HG03342 (cell line): Measurements from ENCODE around the gene ATXN7.
A peak's percentile ranks its signal among the peaks of the same experiment; 100 is the strongest.

Experiments used
- ATAC-seq: cut with Tn5 transposase; IDR thresholded peaks from one replicate; pipeline ENCODE4 v1.9.1; 2021; ENCODE audit warnings: mild to moderate bottlenecking, moderate library complexity; ENCODE audit not compliant: unreplicated experiment

ATXN7 gene

DNA sequence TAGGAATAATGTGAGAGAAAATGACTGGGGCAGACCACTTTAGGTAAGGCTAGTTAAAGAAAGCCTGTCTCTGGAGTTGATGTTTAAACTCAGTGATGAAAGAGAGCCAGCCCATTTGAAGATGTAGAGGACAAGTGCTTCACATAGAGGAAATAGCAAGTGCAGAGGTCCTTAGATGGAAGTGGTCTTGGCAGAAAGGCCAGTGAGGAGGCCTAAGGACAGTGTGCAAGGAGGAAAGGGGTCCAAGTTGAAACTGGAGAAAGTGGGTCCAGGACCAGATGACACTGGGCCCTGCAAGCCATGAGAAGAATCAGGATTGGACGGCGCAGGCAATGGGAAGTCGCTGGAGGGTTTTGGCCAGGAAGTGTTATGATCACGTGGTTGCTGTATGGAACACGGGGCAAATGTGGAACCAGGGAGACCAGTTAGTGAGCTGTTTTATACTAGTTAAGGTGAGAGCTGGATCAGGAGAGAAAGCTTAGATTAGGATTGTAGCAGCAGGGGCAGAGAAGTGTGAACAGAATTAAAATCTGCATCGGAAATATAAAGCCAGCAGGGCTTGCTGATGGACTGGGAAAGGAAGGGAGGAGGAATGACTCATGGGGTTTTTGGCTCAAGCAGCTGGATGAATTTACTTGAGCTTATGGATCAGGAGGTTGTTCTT, 96.5 kb downstream of the ATXN7 start:
- peak; percentile 36 for ATAC-seq

DNA sequence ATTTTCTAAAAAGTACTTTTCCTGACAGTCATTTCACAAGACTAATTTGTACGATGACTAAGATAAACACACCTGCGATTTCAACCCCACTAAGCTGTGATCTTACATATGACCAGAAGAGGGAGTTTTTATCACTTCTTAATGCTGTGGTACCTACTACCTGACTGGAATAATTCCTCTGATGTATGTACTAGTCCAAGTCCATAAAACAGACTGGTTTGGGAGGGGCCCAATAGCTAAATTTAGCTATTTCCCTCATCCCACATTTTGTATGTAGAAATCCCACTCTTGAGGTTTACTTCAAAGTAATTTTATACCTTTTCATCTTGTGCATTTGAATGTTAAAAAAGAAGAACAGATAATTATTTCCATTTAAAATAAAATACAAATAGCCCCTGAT, 98.2 kb downstream of the ATXN7 start:
- ATAC-seq = peak; percentile 79

DNA sequence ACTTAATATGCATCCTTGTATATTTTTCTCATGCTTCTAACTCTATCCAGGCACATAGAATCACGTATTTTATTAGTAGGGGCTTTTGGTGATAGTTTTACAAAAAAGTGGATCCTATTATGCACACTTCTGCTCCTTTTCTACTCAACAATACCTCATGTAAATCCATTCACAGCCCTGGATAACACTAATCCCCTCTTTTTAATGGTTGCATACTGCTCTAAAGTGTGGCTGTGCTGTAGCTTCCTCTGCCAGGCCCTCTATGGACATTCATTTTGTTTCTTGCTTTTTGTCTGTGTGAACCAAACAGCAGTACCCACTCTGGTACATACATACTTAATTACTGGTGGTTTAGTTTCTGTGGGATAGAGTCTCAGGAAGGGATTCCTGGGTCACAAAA, 99.8 kb downstream of the ATXN7 start:
- ATAC-seq = no peak

DNA sequence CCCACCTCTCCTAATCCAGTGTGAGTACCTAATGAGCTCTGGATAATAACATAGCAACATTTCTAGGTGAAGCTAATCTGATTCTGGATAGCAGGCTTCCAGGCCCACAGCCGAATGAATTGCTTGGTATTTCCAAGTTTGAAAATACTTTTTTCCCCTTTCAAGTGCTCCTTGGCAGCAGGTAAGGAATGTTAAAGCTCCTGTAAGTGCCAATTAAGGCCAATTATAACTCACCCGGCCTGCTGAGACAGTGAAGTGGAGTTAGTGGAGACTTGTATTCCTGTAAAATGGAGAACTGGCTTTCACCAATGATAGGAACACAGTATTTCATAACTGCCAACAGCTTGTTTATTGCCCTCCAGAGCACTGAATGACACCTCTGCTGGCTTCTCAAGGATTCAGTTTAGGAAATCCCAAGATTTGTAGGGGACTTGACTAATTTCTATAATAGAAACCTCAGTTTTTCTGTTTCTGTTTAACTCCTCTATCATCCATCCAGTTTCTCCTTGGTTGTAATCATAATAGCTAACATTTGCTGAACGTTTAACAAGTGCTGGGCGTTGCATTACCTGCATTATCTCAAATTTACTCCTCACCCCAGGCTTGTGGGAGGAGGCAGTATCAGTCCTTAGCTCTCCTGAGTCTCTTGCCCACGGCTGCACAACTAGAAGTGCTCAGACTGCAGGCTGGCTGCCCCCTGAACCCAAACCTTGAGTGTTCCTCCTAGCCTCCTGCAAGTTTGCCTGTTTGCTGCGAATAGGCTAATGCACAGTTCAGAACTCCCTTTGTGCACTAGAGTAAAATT, 101.2 kb downstream of the ATXN7 start:
- ATAC-seq = no peak

DNA sequence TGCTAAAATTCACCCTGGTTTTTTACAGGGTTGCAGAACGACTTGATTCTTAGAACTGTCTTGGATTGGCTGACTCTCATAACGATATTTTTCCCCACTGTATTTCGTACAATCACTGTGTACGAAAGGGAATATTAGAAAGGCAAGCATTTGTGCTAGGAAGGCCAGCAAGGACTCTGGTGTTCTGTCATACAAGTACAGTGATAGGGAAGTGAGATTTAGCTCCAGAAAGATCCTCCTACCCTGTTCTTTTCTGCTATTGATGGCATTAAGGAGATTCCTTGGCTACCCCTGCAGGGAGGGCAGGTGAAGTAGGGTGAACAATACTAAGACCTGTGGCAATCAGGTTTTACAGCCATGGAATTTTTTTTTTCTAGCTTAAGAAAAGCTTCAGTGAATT, 102.3 kb downstream of the ATXN7 start:
- no peak for ATAC-seq

DNA sequence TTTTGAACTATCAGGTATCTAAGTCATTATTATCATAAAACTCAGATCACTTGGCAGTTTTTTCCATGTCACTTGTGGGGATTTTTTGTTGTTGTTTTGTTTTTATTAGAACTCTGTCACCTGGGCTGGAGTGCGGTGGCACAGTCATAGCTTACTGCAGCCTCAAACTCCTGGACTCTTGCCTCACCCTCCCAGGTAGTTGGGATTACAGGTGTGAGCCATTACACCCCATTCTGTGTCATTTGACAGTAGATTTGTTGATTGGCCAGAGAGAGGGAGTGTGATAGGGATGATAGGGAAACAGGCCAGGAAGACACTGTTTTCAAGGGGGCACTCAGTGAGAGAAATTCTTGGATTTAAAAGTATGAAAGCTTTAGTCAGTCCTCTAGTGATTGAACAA, 103.2 kb downstream of the ATXN7 start:
- no peak for ATAC-seq

DNA sequence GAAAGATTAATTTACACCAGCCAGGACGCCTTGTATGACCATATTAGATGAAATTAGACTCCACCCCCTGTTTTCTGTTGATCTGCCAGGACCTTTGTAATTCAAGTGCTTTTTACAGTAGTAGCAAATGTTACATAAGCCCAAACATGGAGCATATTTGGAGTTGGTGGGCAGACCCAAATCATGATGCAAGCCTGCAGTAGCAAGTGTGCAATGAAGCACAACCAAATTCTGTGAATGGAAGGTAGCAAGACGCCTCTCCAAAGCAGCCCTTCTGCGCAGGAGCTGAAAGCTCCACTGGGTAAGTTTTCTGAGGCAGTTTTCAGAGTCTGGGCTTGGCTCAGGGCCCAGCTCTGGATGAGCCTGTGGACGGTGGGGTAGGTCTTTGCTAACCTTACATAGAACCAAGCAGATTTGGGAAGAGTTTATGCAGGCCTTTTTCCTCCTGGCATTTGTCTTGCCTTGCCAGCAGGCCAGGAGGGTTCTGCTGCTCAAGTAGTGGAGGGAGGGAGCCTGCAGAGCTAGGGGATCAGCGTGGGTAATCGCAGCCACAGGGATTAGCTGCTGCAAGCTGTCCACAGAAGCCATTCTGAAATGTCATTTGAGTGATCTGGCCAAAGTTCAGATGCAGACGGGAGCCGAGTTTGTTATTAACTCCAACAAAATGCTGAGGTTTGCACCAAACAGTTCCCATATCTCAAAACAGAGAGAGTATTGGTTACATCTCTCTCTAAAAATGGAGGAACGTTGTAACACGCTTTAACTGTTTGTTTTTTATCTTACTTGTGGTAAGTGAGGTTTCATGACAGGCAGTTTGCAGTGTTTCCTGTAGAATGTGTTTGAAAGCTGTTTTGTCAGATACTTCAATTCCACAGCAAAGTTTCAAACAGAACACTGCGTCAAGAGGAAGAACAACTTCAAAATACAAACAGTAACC, 104.3 kb downstream of the ATXN7 start:
- ATAC-seq = peak; percentile 43

DNA sequence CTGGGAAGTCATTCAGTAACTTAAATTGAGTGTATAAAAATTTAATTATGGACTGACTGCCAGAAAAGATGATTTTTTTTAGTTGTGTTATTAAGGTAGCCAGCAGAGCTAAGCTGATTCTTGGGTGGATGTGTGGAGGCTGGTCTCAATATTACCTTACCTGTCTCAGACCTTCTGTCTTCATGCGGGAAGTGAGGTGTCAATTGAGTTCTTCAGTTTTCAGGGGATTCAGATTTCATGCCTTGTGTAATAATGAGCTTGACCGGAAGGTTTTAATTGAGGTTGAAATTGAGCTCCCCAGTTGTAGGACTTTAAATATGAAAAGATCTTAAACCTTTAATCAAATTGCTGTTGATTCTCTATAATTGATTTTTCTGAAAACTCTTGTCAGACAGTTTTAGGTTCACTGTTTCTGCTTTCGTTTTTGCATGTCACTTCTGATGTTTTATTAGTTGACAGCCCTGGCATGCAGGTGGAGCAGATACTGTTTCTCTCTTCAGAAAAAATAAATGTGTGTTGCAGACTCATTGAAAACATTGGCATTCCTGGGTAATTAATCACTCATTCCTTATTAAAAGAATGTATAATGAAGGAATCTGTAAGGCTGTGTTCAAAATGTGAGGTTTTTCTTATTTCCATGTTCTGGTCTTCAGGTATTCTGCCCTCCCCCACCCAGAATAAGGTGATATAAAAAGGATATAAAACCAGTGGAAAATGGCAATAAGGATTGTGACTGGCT, 105.1 kb downstream of the ATXN7 start:
- ATAC-seq = peak; percentile 9

DNA sequence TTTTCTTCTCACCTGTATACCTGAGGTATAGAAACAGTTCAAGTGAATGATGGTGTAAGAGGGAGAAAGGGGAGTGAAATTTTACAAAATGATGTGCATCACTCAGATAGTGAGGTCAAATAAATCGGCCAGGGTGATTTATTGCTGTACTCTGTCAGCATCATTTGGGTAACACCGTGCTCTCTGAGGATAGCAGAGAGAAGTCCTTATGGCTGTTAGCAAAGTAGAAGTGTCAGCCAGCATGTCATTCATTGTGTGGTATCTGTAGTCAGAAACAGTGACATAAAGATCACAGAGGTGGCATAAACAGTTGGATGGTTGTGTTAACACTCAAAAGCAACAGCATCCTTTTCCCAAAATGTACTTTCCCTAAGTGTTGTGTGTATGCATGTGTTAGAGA, 106.2 kb downstream of the ATXN7 start:
- ATAC-seq = no peak

DNA sequence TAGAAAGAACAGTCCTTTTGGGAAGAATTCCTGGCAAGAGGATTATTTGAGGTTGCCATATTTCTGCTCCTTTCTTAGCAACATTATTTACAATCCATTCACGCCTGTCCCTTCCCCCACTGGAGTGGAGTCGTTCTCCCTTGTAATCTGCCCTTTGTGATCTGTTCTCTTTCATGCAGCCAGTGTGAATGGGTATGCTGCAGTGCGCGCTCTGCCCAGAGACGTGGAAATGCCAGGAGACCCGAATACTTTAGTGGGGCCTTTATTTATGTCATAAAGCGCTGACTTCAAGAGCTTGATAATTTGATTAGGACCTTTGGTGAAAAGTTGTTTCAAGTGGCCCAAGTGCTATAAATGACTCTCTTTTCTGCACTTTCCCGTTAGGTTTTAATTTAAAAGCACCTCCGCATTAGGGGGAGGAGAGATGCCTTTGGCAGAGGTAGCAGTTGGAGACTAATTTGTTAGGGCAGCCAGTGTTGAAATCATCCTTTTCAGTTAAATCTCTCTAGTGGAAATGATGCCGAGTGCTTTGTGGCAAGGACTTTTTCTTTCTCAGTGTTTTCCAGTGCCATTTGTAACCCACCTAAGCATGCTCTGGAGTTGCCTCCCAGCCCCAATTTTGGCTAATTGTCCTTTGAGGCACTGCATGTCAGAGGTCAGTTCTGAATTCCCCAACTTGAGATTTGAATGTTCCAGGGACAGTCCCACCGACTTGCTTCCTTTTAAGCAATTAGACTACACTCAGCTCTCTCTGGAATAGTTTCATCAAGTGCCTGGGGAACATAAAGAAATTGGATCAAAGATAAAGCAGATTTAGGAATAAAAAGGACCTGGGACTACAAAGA, 107.2 kb downstream of the ATXN7 start:
- no peak for ATAC-seq

DNA sequence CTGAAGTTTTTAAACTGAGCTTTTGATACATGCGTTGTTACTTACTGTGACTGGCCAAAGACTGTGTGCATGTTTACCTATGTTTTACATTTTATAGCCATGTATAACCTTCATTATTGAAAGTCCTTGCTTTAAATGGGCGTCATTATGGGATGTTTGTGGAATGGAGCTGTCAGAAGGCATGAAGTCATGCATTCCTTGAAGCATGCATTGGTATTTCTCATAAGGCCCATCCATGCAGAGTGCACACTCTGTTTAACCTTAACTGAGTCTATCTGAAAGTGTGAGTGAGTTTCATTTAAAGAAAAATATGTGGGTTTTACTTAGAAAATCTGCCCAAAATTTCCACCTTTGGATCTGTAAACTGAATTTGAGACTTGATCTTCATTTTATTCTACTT, 108.5 kb downstream of the ATXN7 start:
- ATAC-seq = no peak

DNA sequence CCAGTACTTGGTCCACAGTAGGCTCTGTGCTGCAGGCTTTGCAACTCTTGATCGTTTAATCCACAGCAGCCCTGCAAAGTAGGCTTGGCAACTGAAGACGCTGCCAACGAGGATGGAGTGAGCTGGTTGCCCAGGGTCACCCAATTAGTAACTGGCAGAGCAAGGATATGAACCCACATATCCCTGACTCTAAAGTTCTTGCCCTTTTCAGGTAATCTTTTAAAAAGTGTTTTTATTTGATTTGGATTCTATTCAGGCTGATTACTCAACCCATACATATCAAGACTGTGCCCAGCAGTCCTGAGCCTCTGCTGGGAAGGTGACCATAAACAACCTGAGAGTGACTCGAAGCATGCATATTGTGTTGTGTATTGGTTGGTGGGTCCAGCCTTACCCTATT, 109.3 kb downstream of the ATXN7 start:
- ATAC-seq = no peak

DNA sequence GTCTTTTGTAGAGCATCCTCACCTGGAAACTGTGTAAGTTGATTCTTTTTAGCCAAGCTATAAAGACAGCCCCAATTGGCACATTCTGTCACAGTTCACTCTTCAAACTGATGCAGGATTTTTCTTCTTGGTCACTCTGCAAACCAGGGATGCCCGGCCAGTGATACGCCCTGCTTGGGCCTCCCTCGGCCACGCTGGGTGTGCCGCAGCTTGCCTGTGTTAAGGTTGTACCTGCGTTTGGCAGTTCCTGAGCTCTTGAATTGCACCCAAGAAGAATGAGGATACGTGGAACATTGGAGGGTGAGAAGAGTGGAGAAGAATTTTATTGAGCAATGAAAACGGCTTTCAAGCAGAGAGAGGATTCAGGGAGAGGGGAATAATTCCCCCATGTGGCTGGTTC, 109.7 kb downstream of the ATXN7 start:
- ATAC-seq = no peak

DNA sequence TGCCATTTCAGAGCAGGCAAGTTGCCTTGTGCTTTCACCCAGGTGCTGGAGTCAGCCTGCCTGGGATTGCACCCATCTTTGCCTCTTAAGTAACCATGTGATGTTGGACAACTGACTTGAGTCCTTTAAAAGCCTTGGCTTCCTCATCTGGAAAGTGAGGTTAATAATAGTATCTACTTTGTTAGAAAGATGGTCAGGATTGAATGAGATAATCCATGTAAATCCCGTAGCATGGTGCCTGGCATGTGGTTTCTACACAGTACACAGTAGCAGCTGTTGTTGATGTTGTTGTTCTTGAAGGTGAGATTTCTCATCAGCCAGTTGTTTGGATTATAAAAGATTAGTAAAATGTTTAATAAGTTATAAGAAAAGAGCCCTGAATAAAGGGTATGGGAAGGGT, 110.8 kb downstream of the ATXN7 start:
- ATAC-seq = no peak

DNA sequence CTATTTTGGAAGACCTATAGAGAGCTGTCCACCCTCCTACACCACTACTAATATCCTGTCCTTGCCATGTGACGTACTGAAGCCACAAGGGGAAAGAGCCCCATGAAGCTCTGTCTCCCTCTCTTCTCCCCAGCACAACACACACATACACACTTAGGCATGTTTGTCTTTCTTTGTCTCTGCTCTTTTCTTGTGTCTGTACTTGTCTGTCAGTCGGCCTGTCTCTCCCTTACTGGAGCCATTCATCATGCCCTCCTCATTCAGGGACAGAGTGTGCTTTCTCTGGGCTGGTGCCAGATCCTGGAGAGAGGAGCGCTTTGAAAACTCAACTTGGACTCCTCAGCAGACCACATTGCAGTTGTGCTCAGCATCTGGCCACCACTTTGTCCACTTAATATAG, 112.1 kb downstream of the ATXN7 start:
- ATAC-seq = no peak

DNA sequence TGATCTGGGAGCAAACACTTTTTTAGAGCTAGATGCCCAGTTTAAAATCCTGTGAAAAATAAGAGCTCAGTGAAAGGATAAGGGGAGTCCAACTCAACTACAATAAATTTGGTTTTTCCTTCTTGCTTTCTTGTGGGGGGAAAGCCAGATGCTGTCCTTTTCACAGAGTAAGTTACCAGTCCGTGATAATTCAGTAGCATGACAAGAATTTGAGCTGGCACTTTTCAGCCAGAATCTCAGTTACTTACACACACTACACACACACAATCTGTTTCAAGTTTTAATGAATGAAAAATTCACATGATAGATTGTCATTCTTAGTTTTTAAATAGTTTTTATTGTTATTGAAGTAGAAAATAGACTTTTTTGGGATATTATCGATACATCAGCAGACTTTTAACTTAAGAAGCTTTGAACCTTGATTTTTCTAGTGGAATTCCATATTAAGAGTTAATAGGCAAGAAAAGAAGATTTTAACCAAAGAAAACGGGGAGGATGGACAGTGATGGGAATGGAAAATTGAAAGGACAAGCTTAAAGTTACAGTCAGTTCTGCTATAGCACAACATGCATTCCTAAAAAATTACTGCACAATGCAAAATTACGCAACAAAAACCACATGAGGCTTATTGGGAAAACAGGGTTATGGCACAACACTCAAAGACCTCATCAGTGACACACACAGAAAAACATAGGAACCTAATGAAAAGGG, 112.6 kb downstream of the ATXN7 start:
- no peak for ATAC-seq

DNA sequence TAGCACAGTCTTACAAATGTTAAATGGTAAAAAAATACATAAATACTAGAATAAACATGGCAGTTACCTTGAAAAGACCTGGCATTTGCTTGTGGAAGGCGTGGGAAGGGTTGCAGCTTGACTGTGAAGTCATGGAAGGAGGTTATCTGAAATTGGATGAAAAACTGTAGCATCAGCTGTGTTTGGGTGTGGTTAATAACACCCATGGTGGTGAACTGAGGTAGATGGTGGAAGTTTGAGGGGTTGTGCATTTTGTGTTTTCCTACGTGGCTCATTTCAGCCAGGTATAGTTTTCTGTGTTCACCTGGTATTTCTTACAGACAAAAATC, 113.2 kb downstream of the ATXN7 start:
- no peak for ATAC-seq

DNA sequence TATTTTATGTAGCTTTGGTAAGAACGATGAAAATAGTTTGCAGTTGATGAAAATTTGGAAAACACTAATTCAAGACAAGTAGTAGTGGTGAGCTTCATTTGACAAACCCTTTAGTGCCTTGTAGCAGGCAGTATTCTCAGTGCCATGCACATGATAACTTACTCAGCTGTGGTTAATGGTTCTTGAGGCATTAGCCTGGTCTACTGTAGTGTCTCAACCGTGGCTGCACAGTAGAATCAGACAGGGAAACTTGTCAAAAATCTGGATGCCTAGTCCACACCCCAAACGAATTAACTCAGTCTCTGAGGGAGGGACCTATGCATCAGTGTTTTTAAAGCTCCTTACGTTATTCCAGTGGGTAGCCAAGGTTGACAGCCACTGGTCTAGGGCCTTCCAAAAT, 114.2 kb downstream of the ATXN7 start:
- no peak for ATAC-seq

DNA sequence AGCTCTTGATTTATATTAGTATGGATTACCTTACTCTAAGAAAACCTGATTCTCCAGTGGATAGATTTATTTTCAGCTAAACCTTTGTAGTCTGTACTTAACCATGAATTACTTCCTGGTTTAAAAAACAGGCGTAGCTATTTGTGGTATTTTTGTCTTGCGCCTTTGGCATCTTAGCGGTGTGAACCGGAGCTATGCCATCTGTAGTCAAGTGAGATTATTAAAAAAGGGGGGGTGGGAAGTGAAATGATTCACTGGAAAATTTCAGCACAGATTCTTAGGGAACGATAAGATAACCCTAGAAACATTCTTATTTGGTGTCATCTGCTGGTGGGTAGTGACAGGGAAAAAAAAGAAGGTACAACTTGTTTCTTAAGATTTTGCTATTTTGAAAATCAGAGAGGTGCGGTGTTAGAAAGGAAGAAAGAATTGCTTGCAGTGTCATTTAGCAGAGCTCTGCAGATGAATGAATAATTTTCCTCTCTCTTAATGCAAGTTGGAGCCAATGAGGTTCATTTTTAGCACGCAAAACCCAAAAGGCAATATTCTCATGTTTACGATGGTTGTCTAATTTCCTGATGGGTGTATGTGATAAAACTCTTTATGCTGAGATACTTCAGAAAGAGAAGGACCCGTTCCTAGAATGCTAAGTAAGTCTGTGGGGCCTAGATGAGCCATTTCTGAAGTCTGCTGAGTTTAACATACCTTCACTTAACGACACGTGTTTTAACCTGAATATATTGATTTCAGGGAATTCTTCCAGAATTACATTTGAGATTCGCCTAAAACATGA, 115.6 kb downstream of the ATXN7 start:
- no peak for ATAC-seq
